ENCODE results near the gene FAM118B.
"Not testable (repeated sequence)": the region's sequence is repeated elsewhere in the genome, so short reads cannot be mapped to it uniquely, and the experiment has no call there.

FAM118B gene

DNA sequence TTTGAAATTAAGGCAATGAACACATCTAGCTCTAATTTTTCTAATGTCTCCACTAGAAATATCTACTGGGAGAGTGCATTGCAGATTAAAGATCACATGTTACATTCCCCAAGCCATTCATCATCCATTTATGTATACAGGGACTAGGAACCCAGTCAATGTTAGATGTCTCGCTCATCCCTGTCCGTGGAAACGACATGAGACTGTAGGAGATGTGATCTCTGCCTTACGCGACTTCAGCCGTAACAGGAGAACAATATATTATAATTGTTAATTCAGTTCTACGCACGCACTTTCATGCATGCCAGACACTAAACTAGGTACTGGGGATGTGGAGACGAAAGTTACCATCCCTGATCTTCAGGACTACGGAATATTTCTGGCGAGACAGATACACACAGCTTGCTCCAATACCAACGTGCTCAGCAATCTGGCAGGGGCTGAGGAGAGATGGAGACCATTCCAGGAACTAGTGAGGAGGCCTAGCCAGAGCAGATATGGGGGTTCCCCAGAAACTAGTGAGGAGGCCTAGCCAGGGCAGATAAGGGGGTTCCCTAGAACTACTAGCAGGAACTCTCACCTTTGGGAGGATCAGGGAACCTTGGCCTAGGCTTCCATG, 93.0 kb downstream of the FAM118B start:
- peak in 1 of 10 donors; percentile 54 for DNase-seq
- intact Hi-C loops (cut with DNase I): loop anchor here (5.0 kb wide), 1 partner anchor 113 kb away; no protein-coding TSS in a partner anchor

DNA sequence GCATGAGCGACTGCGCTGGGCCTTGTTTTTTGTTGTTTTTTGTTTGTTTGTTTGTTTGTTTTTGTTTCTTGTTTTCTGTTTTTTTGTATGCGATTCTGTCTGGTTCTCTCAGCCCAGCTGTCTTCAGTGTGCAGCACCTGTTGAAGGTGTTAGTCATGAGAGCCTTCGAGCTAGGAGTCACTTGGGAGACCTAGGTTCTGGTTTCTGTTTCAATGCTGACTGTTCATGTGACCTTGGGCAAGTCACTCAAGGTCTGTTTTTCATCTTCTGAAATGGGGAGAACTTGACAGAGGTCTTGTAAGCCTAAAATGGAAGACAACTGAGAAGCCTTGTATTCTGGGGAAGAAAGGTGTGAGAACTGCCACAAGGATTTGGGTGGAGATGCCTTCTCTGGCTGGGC, 94.1 kb downstream of the FAM118B start:
- intact Hi-C loops (cut with DNase I): no loop called here

DNA sequence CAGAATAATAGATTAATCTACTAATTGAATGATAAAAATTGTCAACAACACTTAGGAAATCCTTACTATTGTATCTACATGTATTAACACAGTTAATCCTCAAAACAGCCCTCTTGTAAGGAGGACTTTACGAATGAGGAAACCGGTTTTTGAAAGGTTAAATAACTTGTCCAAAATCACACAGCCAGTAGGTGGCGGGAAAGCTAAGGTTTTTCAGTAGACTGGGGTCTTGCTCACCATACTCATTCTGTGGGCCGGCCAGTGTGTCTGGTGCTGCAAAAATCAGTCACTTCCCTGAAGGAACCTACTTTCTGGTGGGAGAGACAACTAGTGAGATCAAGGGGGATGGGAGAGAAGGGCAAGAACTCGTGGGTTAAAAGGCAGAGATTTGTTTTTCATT, 96.1 kb downstream of the FAM118B start:
- peak in 2 of 10 donors; percentile 32 to 84 for DNase-seq
- intact Hi-C loops (cut with DNase I): no loop called here

More for the DNA sequence above, 94.1 kb downstream of the FAM118B start:
- no peak for DNase-seq

DNA sequence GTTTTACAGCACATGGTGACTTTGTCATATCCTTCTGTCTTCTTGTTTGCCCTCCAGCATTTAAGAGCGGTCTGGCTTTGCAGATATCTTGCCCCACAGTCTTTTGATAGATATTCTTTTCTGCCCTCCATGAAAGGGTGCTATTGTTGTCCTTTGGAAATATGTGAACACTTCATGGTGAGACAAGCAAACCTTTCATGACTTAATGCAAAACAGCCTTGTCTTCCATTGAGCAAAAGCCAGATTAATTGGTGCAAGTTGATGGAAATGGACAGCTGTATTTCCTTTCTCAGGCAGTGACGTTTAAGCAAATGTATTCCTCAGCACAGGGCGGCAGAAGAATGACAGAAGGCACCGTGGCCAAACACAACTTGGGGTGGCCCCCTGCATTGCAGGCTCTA, 96.7 kb downstream of the FAM118B start:
- intact Hi-C loops (cut with DNase I): no loop called here
- peak in 1 of 10 donors; percentile 27 for DNase-seq

DNA sequence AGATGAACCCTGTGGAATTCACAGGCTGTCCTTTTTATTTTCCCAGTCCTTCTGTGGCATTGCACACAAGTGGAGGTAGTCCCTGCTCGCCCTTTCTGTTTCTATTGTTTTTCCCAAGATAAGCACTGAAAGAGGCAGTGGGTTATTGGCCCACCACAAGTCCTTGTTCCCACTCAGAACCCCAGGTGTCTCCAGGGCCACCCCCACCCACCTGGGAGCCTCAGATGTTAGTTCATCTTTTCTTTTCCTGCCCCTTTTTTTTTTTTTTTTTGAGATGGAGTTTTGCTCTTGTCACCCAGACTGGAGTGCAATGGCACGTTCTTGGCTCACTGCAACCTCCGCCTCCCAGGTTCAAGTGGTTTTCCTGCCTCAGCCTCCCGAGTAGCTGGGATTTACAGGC, 97.2 kb downstream of the FAM118B start:
- intact Hi-C loops (cut with DNase I): not testable (repeated sequence)
- peak in 1 of 10 donors; percentile 61 for DNase-seq

DNA sequence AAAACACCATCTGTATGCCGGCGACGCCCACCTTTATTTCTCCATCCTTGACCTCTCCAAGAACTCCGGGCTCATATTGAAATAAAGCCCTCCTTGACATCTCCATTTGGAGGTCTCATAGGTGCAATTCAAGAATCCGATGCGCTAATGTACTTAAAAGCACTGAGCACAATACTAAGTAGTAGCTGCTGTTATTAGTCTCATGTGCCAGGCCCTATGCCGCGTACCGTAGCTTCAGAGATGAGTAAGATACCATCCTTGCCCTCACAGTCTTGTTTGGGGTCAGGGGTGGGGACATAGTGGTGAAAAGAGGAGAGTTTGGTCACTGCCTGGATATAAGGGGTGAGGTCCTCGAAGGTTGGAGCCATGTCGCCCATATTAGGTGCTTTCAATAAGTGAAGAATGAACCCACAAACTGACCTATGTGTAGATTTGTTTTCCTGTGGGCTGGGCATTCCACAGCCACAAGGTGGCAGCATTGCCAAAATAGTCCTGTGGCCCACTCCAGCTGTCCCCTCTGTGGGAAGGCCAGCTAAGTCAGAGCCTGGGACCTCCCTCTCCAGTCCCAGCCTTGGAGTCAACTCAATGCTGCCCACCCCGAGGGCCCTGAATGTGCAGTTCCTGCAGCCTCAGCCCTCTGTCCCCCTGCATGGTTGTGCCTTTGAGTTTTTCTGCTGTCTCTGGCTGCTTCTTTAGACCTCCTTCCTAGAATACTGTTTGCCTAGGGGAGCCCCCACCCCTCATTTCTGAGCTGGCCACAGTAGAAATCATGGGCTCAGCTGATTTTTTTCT, 98.8 kb downstream of the FAM118B start:
- intact Hi-C loops (cut with DNase I): loop anchor here (1.0 to 5.0 kb wide), 2 partner anchors 42 to 170 kb away; no protein-coding TSS in a partner anchor
- peak; percentile 62 to 97 (median 82) for DNase-seq

DNA sequence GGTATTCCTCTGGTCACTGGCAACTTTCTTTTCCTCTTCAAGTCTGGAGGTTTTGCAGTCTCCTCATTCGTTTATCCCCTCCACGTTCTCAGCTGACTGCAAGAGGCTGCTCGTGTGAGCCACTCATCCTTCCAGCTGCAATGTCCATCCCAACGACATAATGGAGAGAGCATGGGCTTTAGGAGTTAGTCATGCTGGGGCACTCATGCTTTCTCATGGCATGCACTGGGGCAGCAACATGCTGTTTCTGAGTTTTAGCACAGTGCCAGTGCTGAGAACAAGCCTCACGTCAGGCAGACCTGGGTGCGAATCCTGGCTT, 99.4 kb downstream of the FAM118B start:
- intact Hi-C loops (cut with DNase I): loop anchor here (1.0 to 5.0 kb wide), 2 partner anchors 41 to 169 kb away; no protein-coding TSS in a partner anchor

DNA sequence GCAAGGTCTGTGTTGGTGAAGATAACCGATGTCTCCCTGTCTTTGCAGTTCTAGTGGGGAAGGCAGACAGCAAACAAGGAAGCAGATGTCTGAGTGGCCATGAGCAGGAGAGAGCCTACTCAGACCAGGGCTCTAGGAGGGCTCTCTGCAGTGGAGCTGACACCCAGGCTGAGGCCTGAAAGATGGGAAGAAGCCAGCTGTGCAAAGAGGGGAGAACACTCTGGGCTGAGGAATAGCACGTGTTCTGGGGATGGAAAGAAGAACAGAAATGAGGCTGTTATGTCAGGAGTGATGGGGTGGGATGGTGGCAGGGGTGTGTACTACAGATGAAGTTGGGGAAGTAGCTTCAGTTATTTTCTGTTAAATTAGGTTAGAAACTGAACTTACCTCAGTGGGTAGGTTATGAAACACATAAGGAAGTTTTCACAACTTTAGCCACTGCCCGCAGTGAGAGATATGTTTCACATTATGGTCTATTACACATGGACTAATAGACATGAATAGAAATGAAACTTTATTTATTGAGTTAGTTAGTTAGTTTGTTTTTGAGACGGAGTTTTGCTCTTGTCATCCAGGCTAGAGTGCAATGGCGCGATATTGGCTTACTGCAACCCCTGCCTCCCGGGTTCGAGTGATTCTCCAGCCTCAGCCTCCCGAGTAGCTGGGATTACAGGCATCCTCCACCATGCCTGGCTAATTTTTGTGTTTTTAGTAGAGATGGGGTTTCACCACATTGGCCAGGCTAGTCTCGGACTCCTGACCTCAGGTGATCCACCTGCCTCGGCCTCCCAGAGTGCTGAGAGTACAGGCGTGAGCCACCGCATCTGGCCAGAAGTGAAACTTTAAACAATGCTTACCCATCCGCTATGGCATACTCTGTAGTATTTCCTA, 100.1 kb downstream of the FAM118B start:
- peak in 1 of 10 donors; percentile 48 for DNase-seq
- intact Hi-C loops (cut with DNase I): loop anchor here (5.0 kb wide), 1 partner anchor 41 kb away; no protein-coding TSS in a partner anchor

More for the DNA sequence above, 99.4 kb downstream of the FAM118B start:
- DNase-seq: peak in 1 of 10 donors; percentile 40
